ENCODE data around the gene PTPRE. TPM values are rescaled to one million over a fixed set of nuclear protein-coding genes. Genes with fewer than 3 reads are reported as not detected.
"Not testable (repeated sequence)": the region's sequence is repeated elsewhere in the genome, so short reads cannot be mapped to it uniquely, and the experiment has no call there.

The PTPRE gene
- polyA plus RNA-seq, 1 donor from 2014 or later = 11.2 TPM

DNA sequence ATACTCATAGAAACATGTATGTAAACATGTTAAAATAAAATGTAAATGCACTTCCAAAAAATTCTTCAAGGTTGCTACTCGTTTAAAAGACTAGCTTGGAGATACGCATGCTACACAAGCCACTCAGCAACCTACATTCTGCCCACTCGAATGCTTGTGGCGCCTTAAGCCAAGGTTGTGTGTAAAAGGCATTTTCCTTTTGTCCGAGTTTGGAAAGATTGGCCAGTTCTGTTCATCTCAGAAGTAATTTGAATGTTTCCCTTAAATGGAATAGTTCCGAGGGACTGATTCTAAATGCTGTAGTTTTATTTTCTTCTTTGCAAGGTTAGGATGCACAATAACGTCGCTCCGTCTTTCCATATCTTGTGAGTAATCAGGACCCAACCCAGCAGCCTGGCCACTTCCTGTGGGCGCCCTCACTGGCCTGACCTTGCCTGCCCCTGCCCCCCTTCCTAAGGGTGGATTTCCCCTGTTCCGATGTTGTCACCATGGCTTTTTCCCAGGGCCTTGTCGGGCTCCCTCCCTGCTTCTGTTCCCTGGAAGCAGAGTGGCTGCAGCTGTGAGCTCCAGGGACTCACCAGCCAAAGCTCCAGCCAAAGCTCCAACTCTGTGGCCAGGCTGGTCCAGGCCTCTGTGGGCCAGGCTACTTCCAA lies 70.6 kb downstream of the PTPRE start:
- peaks cover 11% of the 10 kb centered on the region for H3K27me3 Mint-ChIP-seq
- no peaks in the 10 kb centered on the region for H3K36me3 Mint-ChIP-seq
- H3K4me3 Mint-ChIP-seq = no peak overlapping the region
- H3K27ac Mint-ChIP-seq = no peak overlapping the region
- no peaks in the 10 kb centered on the region for H3K4me1 Mint-ChIP-seq
- H3K9me3 Mint-ChIP-seq = peaks cover 0 to 9% (median 4%) of the 10 kb centered on the region in 3 donors

DNA sequence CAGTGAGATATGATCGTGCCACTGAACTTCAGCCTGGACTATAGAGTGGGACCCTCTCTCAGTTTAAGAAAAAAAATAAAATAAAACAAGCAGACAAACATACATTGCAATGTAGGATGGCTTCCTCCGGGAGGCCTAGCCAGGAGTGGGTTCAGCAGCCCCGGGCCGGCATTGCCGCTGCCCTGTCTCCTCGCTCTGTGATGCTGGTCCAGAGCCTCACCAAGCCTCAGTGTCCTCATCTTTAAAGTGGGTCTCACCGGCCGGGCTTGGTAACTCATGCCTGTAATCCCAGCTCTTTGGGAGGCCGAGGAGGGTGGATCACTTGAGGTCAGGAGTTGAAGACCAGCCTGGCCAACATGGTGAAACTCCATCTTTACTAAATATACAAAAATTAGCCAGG lies 71.6 kb downstream of the PTPRE start:
- H3K36me3 Mint-ChIP-seq = no peaks in the 10 kb centered on the region
- H3K9me3 Mint-ChIP-seq = peaks cover 0 to 9% (median 4%) of the 10 kb centered on the region in 3 donors
- H3K4me3 Mint-ChIP-seq = no peak overlapping the region
- no peaks in the 10 kb centered on the region for H3K4me1 Mint-ChIP-seq
- H3K27ac Mint-ChIP-seq = no peak overlapping the region
- H3K27me3 Mint-ChIP-seq = peaks cover 11% of the 10 kb centered on the region

DNA sequence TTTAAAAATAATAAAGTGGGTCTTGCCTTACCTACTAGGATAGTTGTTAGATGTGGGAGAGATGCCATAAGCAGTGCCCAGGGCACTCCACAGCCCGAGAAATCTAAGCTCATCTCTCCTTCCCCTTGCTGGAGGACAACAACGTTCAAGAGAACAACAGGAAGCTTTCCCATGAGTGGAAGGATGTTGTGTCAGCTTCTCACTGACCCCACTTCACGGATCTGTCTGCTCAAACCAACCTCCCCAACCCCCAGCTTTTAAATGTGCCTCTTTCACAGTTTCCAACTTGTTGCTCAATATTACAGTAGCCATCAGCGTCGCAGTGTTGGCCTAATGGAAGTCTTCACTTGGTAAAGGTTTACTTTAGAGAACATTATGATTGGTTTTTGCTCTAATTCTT lies 72.1 kb downstream of the PTPRE start:
- H3K27ac Mint-ChIP-seq = no peak overlapping the region
- no peak overlapping the region for H3K4me3 Mint-ChIP-seq
- no peaks in the 10 kb centered on the region for H3K36me3 Mint-ChIP-seq
- H3K9me3 Mint-ChIP-seq = peaks cover 0 to 9% (median 4%) of the 10 kb centered on the region in 3 donors
- H3K27me3 Mint-ChIP-seq = peaks cover 8% of the 10 kb centered on the region
- no peaks in the 10 kb centered on the region for H3K4me1 Mint-ChIP-seq

DNA sequence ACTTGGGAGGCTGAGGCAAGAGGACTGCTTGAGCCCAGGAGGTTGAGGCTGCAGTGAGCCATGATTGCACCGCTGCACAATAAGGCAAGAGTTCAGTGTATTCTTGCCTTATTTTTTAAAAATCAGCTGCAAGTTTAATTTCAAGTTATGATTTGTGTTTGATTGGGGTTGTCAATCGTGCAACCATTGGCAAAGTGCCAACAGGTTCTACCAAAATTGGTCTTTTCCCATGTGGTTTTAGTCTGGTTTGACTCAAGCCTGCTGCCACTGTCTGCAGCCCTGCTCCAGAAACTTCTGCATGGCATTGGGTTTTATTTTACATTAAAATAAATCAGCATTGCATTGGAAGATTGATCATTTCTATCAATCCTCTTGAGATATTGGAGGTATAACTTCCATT lies 72.7 kb downstream of the PTPRE start:
- H3K4me1 Mint-ChIP-seq = no peaks in the 10 kb centered on the region
- H3K36me3 Mint-ChIP-seq = no peaks in the 10 kb centered on the region
- H3K4me3 Mint-ChIP-seq = no peak overlapping the region
- H3K27ac Mint-ChIP-seq = no peak overlapping the region
- H3K9me3 Mint-ChIP-seq = peaks cover 0 to 9% (median 4%) of the 10 kb centered on the region in 3 donors
- H3K27me3 Mint-ChIP-seq = peaks cover 7% of the 10 kb centered on the region

DNA sequence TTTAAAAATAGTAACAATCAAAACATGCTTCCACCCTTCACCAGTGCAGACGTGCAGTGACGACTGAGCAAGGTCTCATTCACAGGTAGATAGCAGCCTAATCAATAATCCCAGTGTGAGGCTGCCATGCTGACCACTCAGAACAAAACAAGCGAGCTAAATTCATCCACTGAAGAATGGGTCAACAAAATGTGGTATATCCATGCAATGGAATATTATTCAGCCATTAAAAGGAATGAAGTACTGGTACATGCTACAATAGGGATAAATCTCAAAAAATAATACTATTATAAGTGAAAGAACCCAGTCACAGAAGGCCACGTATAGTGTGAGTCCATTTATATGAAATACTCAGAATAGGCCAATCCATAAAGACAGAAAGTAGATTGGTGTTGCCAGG lies 74.0 kb downstream of the PTPRE start:
- Mint-ChIP-seq H3K36me3 (no peaks in the 10 kb centered on the region), H3K27me3 (peaks cover 8% of the 10 kb centered on the region), H3K4me1 (no peaks in the 10 kb centered on the region), H3K4me3 (no peak overlapping the region), H3K27ac (no peak overlapping the region), H3K9me3 (peaks cover 0 to 9% (median 6%) of the 10 kb centered on the region in 3 donors)

DNA sequence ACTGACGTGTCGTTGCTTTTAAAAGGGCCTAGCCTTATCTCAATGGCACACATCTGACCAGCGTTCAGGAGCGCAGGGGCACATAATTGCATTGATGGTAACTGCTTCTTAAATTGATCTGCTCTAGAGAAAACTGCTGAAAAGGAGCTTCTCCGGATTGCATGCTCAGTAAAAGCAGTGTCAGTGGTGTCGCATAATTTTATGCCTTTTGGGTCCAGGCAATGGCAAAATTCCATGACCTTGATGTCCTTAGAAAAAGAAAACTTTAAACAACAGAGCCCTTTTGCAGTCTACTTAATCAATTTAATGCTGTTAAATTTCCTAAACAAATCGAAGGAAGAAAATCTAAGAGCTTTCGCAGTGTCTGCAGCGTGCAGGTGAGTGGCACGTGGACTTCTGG lies 75.7 kb downstream of the PTPRE start:
- Mint-ChIP-seq H3K4me1 (no peaks in the 10 kb centered on the region), H3K9me3 (peaks cover 0 to 9% (median 6%) of the 10 kb centered on the region in 3 donors), H3K4me3 (no peak overlapping the region), H3K27me3 (peaks cover 4% of the 10 kb centered on the region), H3K36me3 (no peaks in the 10 kb centered on the region), H3K27ac (no peak overlapping the region)

DNA sequence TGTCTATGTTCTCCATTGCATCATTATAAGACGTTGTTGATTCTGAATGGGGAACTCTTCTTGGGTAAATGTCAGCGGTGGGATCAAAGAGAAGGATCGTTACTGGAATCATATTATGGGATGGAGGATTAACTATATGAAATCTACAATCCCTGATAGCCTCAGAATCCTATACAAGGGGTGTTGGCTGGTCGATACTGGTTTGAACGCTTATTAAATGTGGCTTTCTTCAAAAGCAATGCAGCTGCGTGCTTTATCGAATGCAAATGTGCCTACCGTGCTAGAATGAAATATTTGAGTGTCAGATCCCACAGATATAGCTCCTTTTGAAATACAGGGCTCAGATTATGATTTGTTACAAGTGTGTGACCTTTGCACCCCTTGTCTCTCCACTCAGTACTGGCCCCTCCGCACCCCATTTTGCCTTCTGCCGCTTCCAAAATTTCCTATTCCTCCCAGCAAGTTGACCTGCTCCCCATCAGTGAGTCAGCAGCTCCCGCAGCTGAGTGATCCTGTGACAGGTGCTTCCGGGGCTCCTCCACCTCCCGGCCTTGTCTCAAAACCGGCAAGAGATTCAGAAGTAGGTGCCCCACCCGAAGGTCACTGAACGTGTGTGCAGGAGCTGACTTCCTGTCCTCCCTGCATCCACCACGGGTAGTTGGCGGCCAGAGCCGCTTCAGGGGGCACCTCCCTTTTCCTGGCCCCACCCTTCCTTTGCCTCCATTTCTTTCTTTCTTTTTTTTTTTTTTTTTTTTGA lies 76.6 kb downstream of the PTPRE start:
- no peaks in the 10 kb centered on the region for H3K36me3 Mint-ChIP-seq
- H3K9me3 Mint-ChIP-seq = peaks cover 0 to 9% (median 6%) of the 10 kb centered on the region in 3 donors
- no peak overlapping the region for H3K27ac Mint-ChIP-seq
- H3K4me1 Mint-ChIP-seq = no peaks in the 10 kb centered on the region
- H3K4me3 Mint-ChIP-seq = peak overlapping the region in 2 of 4 donors; percentile 55 to 68
- peaks cover 6% of the 10 kb centered on the region for H3K27me3 Mint-ChIP-seq

DNA sequence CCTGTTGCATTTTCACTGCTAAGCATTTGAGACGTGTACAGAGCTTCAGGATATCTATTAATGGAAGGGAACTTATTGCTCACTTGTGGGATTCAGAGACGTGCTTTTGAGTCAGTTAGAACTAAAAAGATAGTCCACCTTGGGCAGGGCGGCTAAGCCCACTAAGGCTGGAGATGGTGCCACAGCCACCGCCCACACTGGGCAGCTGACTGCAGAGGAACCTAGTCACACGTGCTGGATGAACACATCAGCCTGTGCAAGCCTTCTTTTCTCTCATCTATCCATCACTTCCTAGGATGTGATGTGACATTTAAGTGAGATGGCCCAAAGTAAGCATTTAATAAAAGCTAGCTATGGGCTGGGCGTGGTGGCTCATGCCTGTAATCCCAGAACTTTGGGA lies 78.0 kb downstream of the PTPRE start:
- Mint-ChIP-seq H3K27ac (no peak overlapping the region), H3K9me3 (peaks cover 0 to 6% (median 4%) of the 10 kb centered on the region in 3 donors), H3K4me1 (no peaks in the 10 kb centered on the region), H3K36me3 (no peaks in the 10 kb centered on the region), H3K27me3 (peaks cover 13% of the 10 kb centered on the region), H3K4me3 (no peak overlapping the region)

DNA sequence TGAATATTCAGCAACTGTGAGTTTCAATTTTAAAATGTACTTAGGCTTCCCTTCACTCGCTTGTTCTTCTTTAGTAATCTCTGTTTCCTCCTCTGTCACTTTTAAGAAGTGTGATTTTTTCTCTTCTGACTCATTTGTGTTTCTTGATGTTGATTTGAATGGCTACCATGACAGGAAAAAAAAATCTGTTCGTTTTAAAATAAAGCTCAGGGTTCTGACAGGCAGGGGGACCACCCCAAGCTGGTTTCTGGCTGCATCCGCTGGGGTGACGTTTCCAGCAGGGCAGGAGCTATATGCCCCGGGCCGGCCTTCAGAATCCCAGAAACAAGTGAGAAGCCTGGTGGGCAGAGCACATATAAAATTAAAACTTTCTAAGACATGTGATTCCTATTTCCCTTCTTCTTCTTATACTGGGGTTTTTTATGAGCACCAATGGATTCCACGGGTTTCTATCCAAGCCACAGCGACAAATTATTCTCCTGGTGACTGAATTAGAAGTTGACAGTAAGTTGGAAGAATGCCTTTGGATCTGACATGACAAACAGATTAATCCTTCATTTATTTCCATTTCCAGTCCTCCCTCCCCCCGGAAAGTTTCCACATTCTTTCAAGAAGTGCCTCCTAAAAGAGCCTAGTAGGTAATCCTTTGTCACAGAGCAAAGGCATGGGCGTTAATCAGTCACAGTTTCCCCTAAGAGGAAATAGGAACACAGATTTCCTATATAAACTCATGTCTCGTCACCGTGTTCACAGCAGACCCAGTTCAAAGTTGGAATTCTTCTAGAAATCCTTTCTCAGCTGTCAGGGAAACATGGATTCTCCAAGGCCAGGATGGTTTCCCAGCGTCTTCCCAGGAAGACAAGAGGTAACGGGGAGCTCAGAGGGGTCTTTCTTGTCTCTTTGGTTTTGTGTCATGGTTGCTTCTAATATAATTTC lies 79.9 kb downstream of the PTPRE start:
- Mint-ChIP-seq H3K4me1 (peaks cover 0 to 5% (median 0%) of the 10 kb centered on the region in 3 donors), H3K36me3 (no peaks in the 10 kb centered on the region), H3K27ac (no peak overlapping the region), H3K27me3 (peaks cover 16% of the 10 kb centered on the region), H3K4me3 (no peak overlapping the region), H3K9me3 (peaks cover 0 to 3% (median 0%) of the 10 kb centered on the region in 3 donors)

DNA sequence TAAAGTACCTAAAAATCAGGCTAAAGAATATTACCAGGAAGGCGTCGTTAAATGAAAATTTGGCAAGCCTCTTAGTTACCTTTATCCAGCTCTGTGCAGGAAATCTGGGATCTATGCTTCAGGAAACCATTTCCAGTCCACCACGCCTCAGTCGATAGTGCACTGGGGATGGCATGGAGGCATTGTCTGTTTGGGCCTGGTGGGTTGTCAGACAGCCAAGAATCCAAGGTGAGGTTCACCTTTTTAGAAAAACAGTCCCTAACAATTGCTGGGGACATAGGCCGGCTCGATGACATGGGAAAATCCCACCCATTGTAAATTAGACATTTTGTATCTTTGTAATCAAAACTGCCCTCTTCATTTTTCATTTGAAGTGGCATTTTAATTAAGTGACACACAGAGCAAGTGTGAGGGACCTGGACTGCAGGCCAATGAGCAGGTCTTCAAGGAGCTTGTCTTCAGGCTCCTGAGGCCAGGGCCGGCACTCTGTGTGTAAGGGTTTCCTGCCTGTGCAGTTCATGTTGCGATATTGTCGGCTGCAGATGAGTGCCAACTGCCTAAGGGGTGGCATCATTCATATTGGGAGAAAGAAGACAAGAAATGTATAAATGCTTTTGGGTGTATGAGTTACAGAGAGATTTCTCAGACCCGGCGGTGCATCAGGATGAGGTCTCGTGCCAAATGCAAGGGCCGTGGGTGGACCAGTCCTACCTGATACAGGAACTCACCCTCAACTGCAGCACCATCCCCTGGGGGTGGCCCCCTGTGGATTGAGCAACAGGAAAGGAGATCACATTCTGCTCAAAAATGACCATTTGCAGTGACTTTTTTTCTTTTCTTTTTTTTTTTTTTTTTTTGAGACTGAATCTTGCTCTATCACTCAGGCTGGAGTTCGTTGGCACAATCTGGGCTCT lies 80.8 kb downstream of the PTPRE start:
- Mint-ChIP-seq H3K4me1 (peaks cover 0 to 5% (median 0%) of the 10 kb centered on the region in 3 donors), H3K4me3 (no peak overlapping the region), H3K36me3 (no peaks in the 10 kb centered on the region), H3K9me3 (peaks cover 0 to 3% (median 0%) of the 10 kb centered on the region in 3 donors), H3K27me3 (peaks cover 16% of the 10 kb centered on the region), H3K27ac (no peak overlapping the region)

DNA sequence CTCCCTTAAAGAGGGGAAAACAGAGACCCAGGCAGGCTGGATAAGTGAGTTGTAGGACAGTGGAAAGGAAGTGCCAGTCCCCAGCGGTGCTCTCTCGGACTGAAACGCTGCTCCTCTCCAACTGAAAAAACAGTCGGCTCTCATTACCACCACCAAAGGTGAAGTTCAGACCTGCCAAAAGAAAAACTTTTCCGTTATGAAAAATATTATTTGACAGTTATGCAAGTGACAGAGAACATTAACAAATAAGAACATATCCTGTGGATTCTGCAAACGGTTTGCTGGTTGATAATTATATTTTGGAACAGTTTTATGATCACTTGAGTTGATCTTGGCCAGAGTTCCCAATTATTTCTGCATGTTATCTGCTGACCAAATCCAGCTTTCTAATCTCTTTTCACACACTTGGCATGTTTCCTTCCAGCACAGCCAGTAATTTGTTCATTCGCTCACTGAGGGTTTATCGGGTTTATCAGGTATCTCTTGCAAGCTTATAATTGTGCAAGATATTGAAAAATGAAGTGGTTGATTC lies 82.6 kb downstream of the PTPRE start:
- Mint-ChIP-seq H3K4me1 (peaks cover 0 to 5% (median 0%) of the 10 kb centered on the region in 3 donors), H3K36me3 (no peaks in the 10 kb centered on the region), H3K27me3 (peaks cover 23% of the 10 kb centered on the region), H3K9me3 (peaks cover 0 to 3% (median 0%) of the 10 kb centered on the region in 3 donors), H3K4me3 (no peak overlapping the region), H3K27ac (no peak overlapping the region)

DNA sequence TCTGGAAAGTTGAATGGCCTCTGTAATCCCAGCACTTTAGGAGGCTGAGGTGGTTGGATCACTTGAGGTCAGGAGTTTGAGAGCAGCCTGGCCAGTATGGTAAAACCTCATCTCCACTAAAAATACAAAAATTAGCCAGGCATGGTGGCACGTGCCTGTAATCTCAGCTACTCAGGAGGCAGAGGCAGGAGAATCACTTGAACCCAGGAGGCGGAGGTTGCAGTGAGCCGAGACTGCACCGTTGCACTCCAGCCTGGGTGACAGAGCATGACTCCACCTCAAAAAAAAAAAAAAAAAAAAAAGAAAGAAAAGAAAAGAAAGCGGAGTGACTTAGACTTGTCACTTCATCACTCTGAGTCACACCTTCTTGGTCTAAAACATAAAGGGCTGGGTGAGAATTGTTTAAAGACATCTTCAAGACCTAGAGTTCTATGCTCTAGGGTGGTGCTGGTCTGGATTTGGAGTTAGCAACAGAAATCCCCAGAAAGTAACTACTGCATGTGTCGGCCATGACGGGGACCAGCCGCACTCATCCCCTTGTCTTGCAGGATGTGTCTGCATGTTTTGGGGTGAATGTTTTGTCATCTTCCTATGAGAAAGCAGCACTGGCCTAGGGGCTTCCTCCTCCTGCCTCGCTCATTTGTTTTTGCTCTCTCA lies 83.4 kb downstream of the PTPRE start:
- not testable (repeated sequence) for H3K4me3 Mint-ChIP-seq, H3K4me1 Mint-ChIP-seq, H3K9me3 Mint-ChIP-seq, H3K36me3 Mint-ChIP-seq, H3K27ac Mint-ChIP-seq
- H3K27me3 Mint-ChIP-seq = peaks cover 20% of the 10 kb centered on the region

DNA sequence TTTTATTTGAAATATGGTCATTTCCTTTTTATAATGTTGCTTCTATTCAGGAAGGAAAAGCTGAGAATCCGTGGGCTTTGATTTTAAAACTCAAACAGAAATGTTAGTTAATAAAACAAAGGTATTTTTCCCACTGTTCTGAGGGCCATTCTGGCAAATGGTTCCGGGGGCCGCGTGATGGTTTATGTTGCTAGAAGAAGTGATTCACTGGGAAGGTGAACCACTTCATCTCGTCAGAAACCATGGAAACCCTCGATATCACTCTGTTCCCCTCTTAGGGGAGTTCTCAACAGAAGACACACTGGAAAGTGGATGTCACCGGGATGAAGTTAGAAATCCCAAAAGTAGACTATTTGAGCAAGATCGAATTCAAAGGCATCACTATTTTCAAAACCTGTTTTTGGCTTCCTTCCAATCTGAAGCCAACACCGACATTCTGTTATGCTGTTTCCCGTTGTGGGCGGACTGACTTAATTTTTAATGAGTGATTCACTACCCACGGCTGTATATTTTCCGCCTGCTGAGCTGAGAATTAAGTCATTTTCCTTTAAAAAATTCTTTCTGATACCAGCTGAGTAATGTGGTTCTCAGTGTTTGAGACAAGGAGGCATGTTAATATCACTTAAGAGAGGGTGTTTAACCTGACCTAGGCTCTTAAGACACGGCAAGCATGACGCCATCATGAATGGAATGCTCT lies 84.1 kb downstream of the PTPRE start:
- Mint-ChIP-seq H3K36me3 (no peaks in the 10 kb centered on the region), H3K9me3 (no peaks in the 10 kb centered on the region), H3K4me1 (peaks cover 0 to 5% (median 0%) of the 10 kb centered on the region in 3 donors), H3K27me3 (peaks cover 20% of the 10 kb centered on the region), H3K27ac (no peak overlapping the region), H3K4me3 (no peak overlapping the region)
